Measurements from ENCODE around the gene ABCD4.

GRCh38 chr14:74265301-74265965 is 37.3 kb downstream of the ABCD4 start:
- no peak for TF ChIP-seq ZFX (IDR thresholded peaks at IDR 0.05; ENCODE audit: borderline replicate concordance)
- no peak for TF ChIP-seq CTCF (IDR thresholded peaks at IDR 0.05)
